Smooth muscle cell (in vitro differentiated cells): Measurements from ENCODE around the gene MAGI2. TPM values are rescaled to one million over a fixed set of nuclear protein-coding genes. Genes with fewer than 3 reads are reported as not detected.

Source experiments
- DNase-seq: peaks from one replicate; lab custom pipeline; 2025; ENCODE audit not compliant: unreplicated experiment; lab: John Stamatoyannopoulos, UW
- H2AFZ ChIP-seq: fragments of 200-600 bp; sonication (generic); 2 replicates; pipeline ENCODE4 v1.6.0; 2016; ENCODE audit warnings: antibody characterized with exemption, low read depth, mild to moderate bottlenecking
- H3F3A ChIP-seq: fragments of 200-600 bp; sonication (generic); 2 replicates; pipeline ENCODE4 v1.6.0; 2017; ENCODE audit warnings: antibody characterized with exemption, low read depth
- H3K27ac ChIP-seq: fragments of 200-600 bp; sonication (generic); 2 replicates; pipeline ENCODE4 v1.5.1; 2016; ENCODE audit warnings: low read depth, mild to moderate bottlenecking
- H3K27me3 ChIP-seq: fragments of 200-600 bp; sonication (generic); 2 replicates; pipeline ENCODE4 v1.6.1; 2016; ENCODE audit warnings: low read depth, mild to moderate bottlenecking
- H3K36me3 ChIP-seq: fragments of 200-600 bp; sonication (generic); 2 replicates; pipeline ENCODE4 v1.5.1; 2016; ENCODE audit warnings: low read depth
- H3K4me1 ChIP-seq: fragments of 200-600 bp; sonication (generic); 2 replicates; pipeline ENCODE4 v1.5.1; 2016; ENCODE audit warnings: low read depth
- H3K4me2 ChIP-seq: fragments of 200-600 bp; sonication (generic); 2 replicates; pipeline ENCODE4 v1.6.0; 2016; ENCODE audit warnings: mild to moderate bottlenecking
- H3K4me3 ChIP-seq: fragments of 200-600 bp; sonication (generic); 2 replicates; pipeline ENCODE4 v1.5.1; 2016; ENCODE audit warnings: mild to moderate bottlenecking
- H3K79me2 ChIP-seq: fragments of 200-600 bp; sonication (generic); 2 replicates; pipeline ENCODE4 v1.6.0; 2016; ENCODE audit warnings: low read depth, mild to moderate bottlenecking
- H3K9ac ChIP-seq: fragments of 200-600 bp; sonication (generic); 2 replicates; pipeline ENCODE4 v1.6.0; 2016; ENCODE audit warnings: low read depth
- H3K9me3 ChIP-seq: fragments of 200-600 bp; sonication (generic); replicated peaks from 2 replicates; pipeline ENCODE4 v1.5.1; 2016; ENCODE audit warnings: low read depth
- H4K20me1 ChIP-seq: fragments of 200-600 bp; sonication (generic); 2 replicates; pipeline ENCODE4 v1.6.0; 2016; ENCODE audit warnings: low read depth
- CTCF ChIP-seq: fragments of 200-600 bp; sonication (generic); IDR thresholded peaks from 2 replicates; pipeline ENCODE4 v1.5.1; 2017; ENCODE audit warnings: borderline replicate concordance, mild to moderate bottlenecking, antibody characterized with exemption; ENCODE audit not compliant: insufficient read depth, poor library complexity, severe bottlenecking
- whole genome bisulfite sequencing: methylation state at CpG from one replicate; pipeline ENCODE4 v1.1.7; 2016; ENCODE audit warnings: low lambda C conversion rate; 5-methylcytosine and 5-hydroxymethylcytosine counted together
- polyA plus RNA-seq: library from polyadenylated mRNA; unstranded; fragments of >200 nt; fragmentation: Nextera tagmentation; extraction: Ambion mirVana; gene quantifications from 2 replicates; pipeline ENCODE4 v1.2.1, GENCODE V29; 2016
- total RNA-seq: library from RNA; depleted of rRNA; stranded (reverse); fragments of >200 nt; gene quantifications from 2 replicates; pipeline ENCODE4 v1.2.3, GENCODE V29; 2014

Gene MAGI2
- total and polyA plus RNA-seq, 2 experiments from 2014 or later: 3.4 to 10.7 TPM

- Histone ChIP-seq H3K9me3 (no peaks in the 10 kb centered on the region), H2AFZ (no peak overlapping the region), H4K20me1 (no peaks in the 10 kb centered on the region), H3K9ac (no peak overlapping the region), H3K4me3 (no peak overlapping the region), H3K27me3 (no peaks in the 10 kb centered on the region), H3F3A (no peaks in the 10 kb centered on the region), H3K4me1 (no peaks in the 10 kb centered on the region), H3K36me3 (no peaks in the 10 kb centered on the region), H3K79me2 (no peaks in the 10 kb centered on the region), H3K4me2 (no peak overlapping the region), H3K27ac (no peak overlapping the region)
- DNase-seq: no peak
- 97% methylated on average over 3 of the region's 3 CpGs for WGBS
- no peak for TF ChIP-seq CTCF
Measured at GRCh38 chr7:79290398-79290797, 163.1 kb downstream of the MAGI2 start.

GRCh38 chr7:79288655-79289054 is 164.8 kb downstream of the MAGI2 start:
- no peak for TF ChIP-seq CTCF
- 63% methylated on average over 5 of the region's 5 CpGs for WGBS
- Histone ChIP-seq H3K27ac (no peak overlapping the region), H4K20me1 (no peaks in the 10 kb centered on the region), H3K4me2 (no peak overlapping the region), H3K36me3 (no peaks in the 10 kb centered on the region), H3K9ac (no peak overlapping the region), H3K9me3 (no peaks in the 10 kb centered on the region), H3K27me3 (no peaks in the 10 kb centered on the region), H3K79me2 (no peaks in the 10 kb centered on the region), H2AFZ (no peak overlapping the region), H3F3A (no peaks in the 10 kb centered on the region), H3K4me3 (no peak overlapping the region), H3K4me1 (no peaks in the 10 kb centered on the region)
- DNase-seq: no peak

DNA sequence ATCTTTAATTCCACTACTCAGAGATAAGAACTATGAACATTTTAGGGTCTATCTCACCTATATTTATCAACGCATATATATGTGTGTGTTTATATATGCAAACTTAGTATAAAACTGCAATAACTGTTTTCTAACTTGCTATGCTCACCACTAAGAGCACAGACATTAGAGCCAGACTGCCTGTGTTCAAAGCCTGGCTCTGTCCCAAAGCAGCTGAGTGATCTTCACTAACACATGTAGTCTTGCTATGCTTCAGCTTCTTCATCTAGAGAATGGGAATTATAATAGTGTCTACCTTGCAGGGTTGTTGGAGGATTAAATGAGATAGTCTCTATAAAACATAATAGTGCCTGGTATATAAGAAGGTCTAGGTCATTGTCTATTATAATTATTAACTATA is 165.5 kb downstream of the MAGI2 start:
- H3F3A ChIP-seq: no peaks in the 10 kb centered on the region
- H3K4me3 ChIP-seq: no peak overlapping the region
- H3K4me2 ChIP-seq: no peak overlapping the region
- peaks cover under 1% of the 10 kb centered on the region for H3K4me1 ChIP-seq
- H3K27ac ChIP-seq: no peak overlapping the region
- H2AFZ ChIP-seq: no peak overlapping the region
- 86% methylated on average over 1 of the region's 1 CpG for WGBS
- H4K20me1 ChIP-seq: no peaks in the 10 kb centered on the region
- TF ChIP-seq CTCF: no peak
- no peaks in the 10 kb centered on the region for H3K9me3 ChIP-seq
- H3K9ac ChIP-seq: no peak overlapping the region
- no peaks in the 10 kb centered on the region for H3K36me3 ChIP-seq
- H3K27me3 ChIP-seq: no peaks in the 10 kb centered on the region
- DNase-seq: no peak
- no peaks in the 10 kb centered on the region for H3K79me2 ChIP-seq

- Histone ChIP-seq H3K27ac (no peak overlapping the region), H3F3A (peaks cover 4% of the 10 kb centered on the region), H3K36me3 (no peaks in the 10 kb centered on the region), H3K4me2 (no peak overlapping the region), H3K9ac (no peak overlapping the region), H3K4me3 (no peak overlapping the region), H3K9me3 (no peaks in the 10 kb centered on the region), H3K27me3 (no peaks in the 10 kb centered on the region), H2AFZ (no peak overlapping the region), H4K20me1 (no peaks in the 10 kb centered on the region), H3K4me1 (peaks cover 9% of the 10 kb centered on the region), H3K79me2 (no peaks in the 10 kb centered on the region)
- no peak for TF ChIP-seq CTCF
- no peak for DNase-seq
- 0% methylated on average over 1 of the region's 1 CpG for WGBS
Measured at GRCh38 chr7:79286181-79286580, 167.3 kb downstream of the MAGI2 start.
